Measurements from ENCODE around the gene SCGB1D2.

The SCGB1D2 gene

GRCh38 chr11:62269654-62270278 lies 27.7 kb downstream of the SCGB1D2 start, which contains the start of gene SCGB2A2:
SCGB2A2 (plus strand) TSS chr11:62270158; CDS start chr11:62270217, 59 bp downstream.
- Mint-ChIP-seq H3K9me3 (no peaks in the 10 kb centered on the region), H3K27me3 (peaks cover 35 to 51% of the 10 kb centered on the region in 2 donors), H3K4me1 (ENCODE audit: low read depth in 2 of 2) (no peaks in the 10 kb centered on the region), H3K27ac (no peak within 1 kb of the TSS), H3K36me3 (ENCODE audit: insufficient read depth) (no peaks in the 10 kb centered on the region), H3K4me3 (no peak within 1 kb of the TSS)
- DNase-seq (no peak), ATAC-seq (replicated peaks) (no peak)

GRCh38 chr11:62273284-62273683 lies 31.2 kb downstream of the SCGB1D2 start:
- Mint-ChIP-seq H3K27me3 (peaks cover 20 to 28% of the 10 kb centered on the region in 2 donors), H3K4me1 (ENCODE audit: low read depth in 2 of 2) (no peaks in the 10 kb centered on the region), H3K36me3 (ENCODE audit: insufficient read depth) (no peaks in the 10 kb centered on the region), H3K4me3 (no peak overlapping the region), H3K9me3 (no peaks in the 10 kb centered on the region), H3K27ac (no peak overlapping the region)
- DNase-seq (no peak), ATAC-seq (replicated peaks) (no peak)

GRCh38 chr11:62273789-62274275 lies 31.8 kb downstream of the SCGB1D2 start:
- ATAC-seq (replicated peaks) (no peak), DNase-seq (no peak)
- Mint-ChIP-seq H3K4me1 (ENCODE audit: low read depth in 2 of 2) (no peaks in the 10 kb centered on the region), H3K27ac (no peak overlapping the region), H3K9me3 (no peaks in the 10 kb centered on the region), H3K4me3 (no peak overlapping the region), H3K27me3 (peaks cover 15 to 22% of the 10 kb centered on the region in 2 donors), H3K36me3 (ENCODE audit: insufficient read depth) (no peaks in the 10 kb centered on the region)

GRCh38 chr11:62280452-62280851 lies 38.4 kb downstream of the SCGB1D2 start:
- H3K36me3 Mint-ChIP-seq (ENCODE audit: insufficient read depth), result no peaks in the 10 kb centered on the region
- no peaks in the 10 kb centered on the region for H3K9me3 Mint-ChIP-seq
- H3K4me3 Mint-ChIP-seq, result no peak overlapping the region
- ATAC-seq (replicated peaks) (no peak), DNase-seq (no peak)
- no peaks in the 10 kb centered on the region for H3K4me1 Mint-ChIP-seq (ENCODE audit: low read depth in 2 of 2)
- no peak overlapping the region for H3K27ac Mint-ChIP-seq
- peaks cover 4 to 12% of the 10 kb centered on the region in 2 donors for H3K27me3 Mint-ChIP-seq

Measured in effector memory CD8-positive, alpha-beta T cell (primary cell).